HepG2 (cell line): ENCODE results near the gene G6PC3. TPM values are rescaled to one million over a fixed set of nuclear protein-coding genes. Genes with fewer than 3 reads are reported as not detected.

Source experiments
- ATF4 ChIP-seq, 2 experiments: fragments of 450-650 bp in 1 of 2; sonication (generic) in 1 of 2; formaldehyde crosslinking; IDR thresholded peaks; 2 replicates each; pipeline versions ENCODE4 v1.5.0 to v1.8.0; 2020 to 2022; ENCODE audit warnings: mild to moderate bottlenecking in 1 of 2, missing genetic modification reagents in 1 of 2
- BCL3 ChIP-seq: sonication (generic); formaldehyde crosslinking; IDR thresholded peaks from 2 replicates; pipeline ENCODE4 v1.5.1; 2020; ENCODE audit warnings: mild to moderate bottlenecking, missing genetic modification reagents, moderate library complexity
- FOXA1 ChIP-seq, 2 experiments: fragments of 450-650 bp in 1 of 2; sonication (generic) in 1 of 2; formaldehyde crosslinking in 1 of 2; IDR thresholded peaks; 2 replicates each; pipeline versions ENCODE4 v1.4.0 to v1.6.1; 2016 to 2020; ENCODE audit warnings: missing genetic modification reagents in 1 of 2
- GLMP ChIP-seq: sonication (generic); formaldehyde crosslinking; IDR thresholded peaks from 2 replicates; pipeline ENCODE4 v1.9.0; 2021; ENCODE audit warnings: missing genetic modification reagents, mild to moderate bottlenecking, borderline replicate concordance
- PLSCR1 ChIP-seq: sonication (generic); formaldehyde crosslinking; IDR thresholded peaks from 2 replicates; pipeline ENCODE4 v1.5.0; 2020; ENCODE audit warnings: missing genetic modification reagents, mild to moderate bottlenecking, borderline replicate concordance
- PRDM4 ChIP-seq: sonication (generic); formaldehyde crosslinking; IDR thresholded peaks from 2 replicates; pipeline ENCODE4 v1.9.0; 2021; ENCODE audit warnings: missing genetic modification reagents, borderline replicate concordance
- RNF2 ChIP-seq: fragments of 450-650 bp; conservative IDR thresholded peaks from 2 replicates; pipeline ENCODE4 v1.6.1; 2016; ENCODE audit warnings: low read depth
- SMYD3 ChIP-seq: sonication (generic); formaldehyde crosslinking; IDR thresholded peaks from 2 replicates; pipeline ENCODE4 v1.8.1; 2023; ENCODE audit warnings: mild to moderate bottlenecking, missing genetic modification reagents
- SNAPC4 ChIP-seq: sonication (generic); formaldehyde crosslinking; IDR thresholded peaks from 2 replicates; pipeline ENCODE4 v1.4.0; 2020; ENCODE audit warnings: mild to moderate bottlenecking, missing genetic modification reagents
- SP2 ChIP-seq: sonication (generic); formaldehyde crosslinking; IDR thresholded peaks from 2 replicates; pipeline ENCODE4 v1.5.1; 2020; ENCODE audit warnings: mild to moderate bottlenecking, missing genetic modification reagents
- ZC3H13 ChIP-seq: sonication (generic); formaldehyde crosslinking; IDR thresholded peaks from 2 replicates; pipeline ENCODE4 v1.8.1; 2023; ENCODE audit warnings: mild to moderate bottlenecking, missing genetic modification reagents, moderate library complexity
- ZFX ChIP-seq: sonication (generic); formaldehyde crosslinking; IDR thresholded peaks from 2 replicates; pipeline ENCODE4 v1.4.0; 2020; ENCODE audit warnings: mild to moderate bottlenecking, low read depth, missing genetic modification reagents, moderate library complexity
- ZNF138 ChIP-seq: sonication (generic); formaldehyde crosslinking; IDR thresholded peaks from 2 replicates; pipeline ENCODE4 v1.5.0; 2020; ENCODE audit warnings: mild to moderate bottlenecking, low read depth, missing genetic modification reagents
- ZNF577 ChIP-seq: sonication (generic); formaldehyde crosslinking; IDR thresholded peaks from 2 replicates; pipeline ENCODE4 v1.4.0; 2020; ENCODE audit warnings: mild to moderate bottlenecking, low read depth, missing genetic modification reagents, borderline replicate concordance
- ZNF75D ChIP-seq: sonication (generic); formaldehyde crosslinking; IDR thresholded peaks from 2 replicates; pipeline ENCODE4 v1.8.1; 2023; ENCODE audit warnings: missing genetic modification reagents, mild to moderate bottlenecking, borderline replicate concordance
- polyA plus RNA-seq, 8 experiments: library from polyadenylated mRNA; depleted of rRNA in 3 of 8; stranded (reverse) in 7 of 8; unstranded in 1 of 8; fragments of >200 nt; fragmentation: Illumina TruSeq in 4 of 8; extraction: Trizol in 4 of 8; gene quantifications; 2 replicates each; pipeline versions ENCODE4 v1.2.1 to v1.2.3, GENCODE V29; 2011 to 2016; ENCODE audit warnings: low read depth in 4 of 8, missing spikeins in 1 of 8, mixed read lengths in 1 of 8; ENCODE audit not compliant: insufficient read depth in 1 of 8
- total RNA-seq, 5 experiments: library from RNA; depleted of rRNA; stranded (reverse); fragments of >200 nt; fragmentation: Illumina TruSeq; extraction: Trizol; gene quantifications; 2 replicates each; pipeline ENCODE4 v1.2.3, GENCODE V29; 2016; ENCODE audit warnings: low read depth in 1 of 5

G6PC3 gene
- total and polyA plus RNA-seq, 2 of the 13 experiments (the other 11 are each of a cell fraction or from before 2014, with no cell fraction given), result 38.5 to 75.8 TPM

- TF ChIP-seq GLMP (CRISPR knock-in tag) (no peak), ATF4 (CRISPR knock-in tag; IDR thresholded peaks at IDR 0.05) (peak in 1 of 2 experiments; percentile 89; a peak in 2 of 4 replicates), ZNF138 (CRISPR knock-in tag) (peak; percentile 84; the same call in 1 of the 2 replicates), SNAPC4 (CRISPR knock-in tag) (peak; percentile 89), BCL3 (peak; percentile 96), ZC3H13 (CRISPR knock-in tag) (peak; percentile 93), PLSCR1 (CRISPR knock-in tag) (no peak), ZFX (CRISPR knock-in tag) (peak; percentile 100), ZNF577 (peak; percentile 76; the same call in 1 of the 2 replicates), SP2 (CRISPR knock-in tag) (peak; percentile 64), PRDM4 (CRISPR knock-in tag) (0 out of 2 replicates have a peak, but pooled peaks have one; percentile 5), SMYD3 (peak; percentile 80), RNF2 (peak; percentile 85), FOXA1 (IDR thresholded peaks at IDR 0.05) (no peak), FOXA1 (CRISPR knock-in tag; IDR thresholded peaks at IDR 0.05) (peak; percentile 27; the same call in 1 of the 2 replicates), ZNF75D (CRISPR knock-in tag) (no peak)
Measured at GRCh38 chr17:44070455-44071197, at the start of gene G6PC3 (continued).
